Naive thymus-derived CD8-positive, alpha-beta T cell (primary cell): ENCODE data around the gene VPS35L. TPM values are rescaled to one million over a fixed set of nuclear protein-coding genes. Genes with fewer than 3 reads are reported as not detected.

Experiments used
- ATAC-seq, 2 donors: fragments of 150-1000 bp; cut with Tn5 transposase in 1 of 2; sonication (Bioruptor Pico), chemical (Tn5 transposase) in 1 of 2; 1 replicate in 1 of 2; 2 replicates in 1 of 2; pipeline ENCODE4 v1.10.0; 2021; ENCODE audit warnings: mild to moderate bottlenecking in 2 of 2, moderate library complexity in 2 of 2
- POLR2A ChIA-PET: fragments of 350-600 bp; sonication (Branson Sonifier 250); formaldehyde crosslinking; loops from one replicate; lab custom pipeline; 2021; ENCODE audit warnings: antibody characterized with exemption; lab: Charles Lee
- DNase-seq, 10 donors: peaks; one replicate each; pipeline versions ENCODE4 v3.0.0 to v3.0.0-alpha.2; 2020 to 2022
- H3K27ac Mint-ChIP-seq, 10 donors: one replicate each; pipeline ENCODE4 v1.8.0; 2020 to 2022; ENCODE audit warnings: mild to moderate bottlenecking in 10 of 10, mixed read lengths in 10 of 10, moderate library complexity in 4 of 10, inconsistent platforms in 1 of 10
- H3K27me3 Mint-ChIP-seq, 5 donors: one replicate each; pipeline ENCODE4 v1.8.0; 2021 to 2022; ENCODE audit warnings: mixed read lengths in 5 of 5
- H3K36me3 Mint-ChIP-seq, 3 donors: one replicate each; pipeline ENCODE4 v1.8.0; 2020 to 2022; ENCODE audit warnings: mixed read lengths in 3 of 3, mild to moderate bottlenecking in 2 of 3, inconsistent platforms in 1 of 3
- H3K4me1 Mint-ChIP-seq, 4 donors: one replicate each; pipeline ENCODE4 v1.8.0; 2021 to 2022; ENCODE audit warnings: mixed read lengths in 4 of 4
- H3K4me3 Mint-ChIP-seq, 10 donors: one replicate each; pipeline ENCODE4 v1.8.0; 2020 to 2022; ENCODE audit warnings: mild to moderate bottlenecking in 10 of 10, mixed read lengths in 10 of 10, moderate library complexity in 6 of 10, inconsistent platforms in 1 of 10
- H3K9me3 Mint-ChIP-seq, 9 donors: one replicate each; pipeline ENCODE4 v1.8.0; 2020 to 2022; ENCODE audit warnings: mixed read lengths in 9 of 9, mild to moderate bottlenecking in 3 of 9, inconsistent platforms in 1 of 9, moderate library complexity in 1 of 9
- polyA plus RNA-seq, 3 donors: library from polyadenylated mRNA; unstranded; fragments of 300-500 nt; fragmentation: Illumina TruSeq; gene quantifications; one replicate each; pipeline ENCODE4 v1.2.3, GENCODE V29; 2021
- total RNA-seq, 8 experiments: library from RNA in 2 of 8; stranded (reverse) in 2 of 8; gene quantifications; one replicate each; pipeline ENCODE4 v1.2.3 and lab custom pipeline; 2021 to 2026

Gene VPS35L
- total and polyA plus RNA-seq, 5 experiments from 2014 or later, result 41.6 to 53.7 (median 45.6) TPM

GRCh38 chr16:19605701-19606100 is 50.2 kb downstream of the VPS35L start:
- peak overlapping the region in 1 of 10 donors; percentile 63 for H3K27ac Mint-ChIP-seq
- no peak for DNase-seq
- peaks cover 0 to 3% (median under 1%) of the 10 kb centered on the region in 4 donors for H3K4me1 Mint-ChIP-seq
- H3K36me3 Mint-ChIP-seq, result peaks cover 22 to 89% (median 56%) of the 10 kb centered on the region in 3 donors
- peaks cover 0 to 10% (median 4%) of the 10 kb centered on the region in 9 donors for H3K9me3 Mint-ChIP-seq
- ATAC-seq, result no peak
- H3K27me3 Mint-ChIP-seq, result no peaks in the 10 kb centered on the region
- POLR2A ChIA-PET, result no interaction called here
- H3K4me3 Mint-ChIP-seq, result no peak overlapping the region

- H3K27me3 Mint-ChIP-seq, result no peaks in the 10 kb centered on the region
- H3K4me3 Mint-ChIP-seq, result no peak overlapping the region
- POLR2A ChIA-PET, result no interaction called here
- ATAC-seq (no peak), DNase-seq (no peak)
- peaks cover 0 to 10% (median 4%) of the 10 kb centered on the region in 9 donors for H3K9me3 Mint-ChIP-seq
- peaks cover 22 to 93% (median 60%) of the 10 kb centered on the region in 3 donors for H3K36me3 Mint-ChIP-seq
- H3K27ac Mint-ChIP-seq, result no peak overlapping the region
- peaks cover 0 to 5% (median 0%) of the 10 kb centered on the region in 4 donors for H3K4me1 Mint-ChIP-seq
These were observed 52.2 kb downstream of the VPS35L start for GRCh38 chr16:19607616-19608280.

GRCh38 chr16:19609359-19609758 is 53.9 kb downstream of the VPS35L start:
- POLR2A ChIA-PET, result no interaction called here
- DNase-seq, result no peak
- Mint-ChIP-seq H3K27ac (no peak overlapping the region), H3K4me3 (no peak overlapping the region), H3K4me1 (peaks cover 0 to 5% (median 0%) of the 10 kb centered on the region in 4 donors), H3K36me3 (peaks cover 19 to 93% (median 54%) of the 10 kb centered on the region in 3 donors), H3K9me3 (peaks cover 0 to 10% (median 4%) of the 10 kb centered on the region in 9 donors), H3K27me3 (no peaks in the 10 kb centered on the region)
- ATAC-seq, result no peak

GRCh38 chr16:19610200-19610599 is 54.7 kb downstream of the VPS35L start:
- POLR2A ChIA-PET, result no interaction called here
- H3K27me3 Mint-ChIP-seq, result no peaks in the 10 kb centered on the region
- DNase-seq (no peak), ATAC-seq (no peak)
- H3K4me1 Mint-ChIP-seq, result peaks cover 0 to 5% (median 0%) of the 10 kb centered on the region in 4 donors
- peaks cover 0 to 9% (median 4%) of the 10 kb centered on the region in 9 donors for H3K9me3 Mint-ChIP-seq
- H3K27ac Mint-ChIP-seq, result no peak overlapping the region
- no peak overlapping the region for H3K4me3 Mint-ChIP-seq
- H3K36me3 Mint-ChIP-seq, result peaks cover 12 to 90% (median 47%) of the 10 kb centered on the region in 3 donors

DNA sequence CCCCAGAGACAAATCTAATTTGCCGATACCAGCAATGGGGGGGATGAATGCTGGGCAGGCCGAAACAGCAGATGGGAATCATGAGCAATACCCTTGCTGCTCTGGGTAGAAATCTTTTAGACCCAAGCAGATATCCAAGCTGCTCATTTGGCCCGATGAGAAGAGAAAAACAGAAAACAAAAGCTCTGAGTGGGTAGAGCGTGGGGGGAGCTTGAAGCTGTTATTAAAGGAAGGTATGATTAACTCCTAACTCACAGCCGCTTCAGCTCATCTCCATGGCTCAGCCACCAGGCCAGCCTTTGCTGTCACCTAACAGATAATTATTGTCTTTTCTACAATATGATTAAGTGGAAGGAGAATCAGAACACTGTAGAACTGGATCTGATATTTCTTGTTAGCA is 58.3 kb downstream of the VPS35L start:
- peak overlapping the region in 1 of 10 donors; percentile 72 for H3K27ac Mint-ChIP-seq
- ATAC-seq (no peak), DNase-seq (no peak)
- H3K9me3 Mint-ChIP-seq, result no peaks in the 10 kb centered on the region
- peaks cover 0 to 5% (median 0%) of the 10 kb centered on the region in 4 donors for H3K4me1 Mint-ChIP-seq
- H3K27me3 Mint-ChIP-seq, result no peaks in the 10 kb centered on the region
- peaks cover 0 to 85% (median 31%) of the 10 kb centered on the region in 3 donors for H3K36me3 Mint-ChIP-seq
- POLR2A ChIA-PET, result no interaction called here
- H3K4me3 Mint-ChIP-seq, result no peak overlapping the region

DNA sequence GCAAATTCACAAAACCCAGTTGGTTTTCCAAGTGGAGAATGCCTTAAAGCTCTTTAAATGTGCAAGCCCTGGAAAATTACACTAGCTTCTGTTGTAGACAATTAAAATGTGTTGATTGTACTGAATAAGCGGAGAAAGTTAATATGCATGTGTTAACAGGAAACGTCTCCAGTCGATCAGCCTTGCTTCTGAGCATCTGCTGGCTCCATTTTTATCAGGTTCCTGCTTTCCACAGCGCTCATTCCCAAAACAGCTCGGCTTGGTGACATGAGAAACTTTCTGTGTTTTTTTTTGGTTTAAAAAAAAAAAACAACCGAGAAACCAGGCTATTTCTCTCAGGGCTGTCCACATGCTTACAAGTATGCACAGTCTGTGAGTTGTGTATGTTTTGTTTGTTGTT is 60.7 kb downstream of the VPS35L start:
- peaks cover 0 to under 1% (median 0%) of the 10 kb centered on the region in 4 donors for H3K4me1 Mint-ChIP-seq
- H3K36me3 Mint-ChIP-seq, result peaks cover 0 to 71% (median 23%) of the 10 kb centered on the region in 3 donors
- DNase-seq (no peak), ATAC-seq (no peak)
- H3K9me3 Mint-ChIP-seq, result no peaks in the 10 kb centered on the region
- no peak overlapping the region for H3K4me3 Mint-ChIP-seq
- POLR2A ChIA-PET, result no interaction called here
- H3K27ac Mint-ChIP-seq, result no peak overlapping the region
- H3K27me3 Mint-ChIP-seq, result no peaks in the 10 kb centered on the region

DNA sequence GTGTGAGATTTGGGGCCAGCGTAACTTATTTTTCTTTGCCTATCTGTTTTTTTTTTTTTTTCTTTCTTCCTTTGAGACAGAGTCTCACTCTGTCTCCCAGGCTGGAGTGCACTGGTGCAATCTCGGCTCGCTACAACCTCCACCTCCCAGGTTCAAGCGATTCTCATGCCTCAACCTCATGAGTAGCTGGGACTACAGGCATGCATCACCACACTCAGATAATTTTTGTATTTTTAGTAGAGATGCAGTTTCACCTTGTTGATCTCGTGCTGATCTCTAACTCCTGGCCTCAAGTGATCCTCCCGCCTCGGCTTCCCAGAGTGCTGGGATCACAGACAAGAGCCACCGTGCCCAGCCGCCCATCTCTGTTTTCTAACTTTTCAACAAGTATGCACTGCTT is 63.4 kb downstream of the VPS35L start:
- ATAC-seq (no peak), DNase-seq (no peak)
- Mint-ChIP-seq H3K27ac (peak overlapping the region in 1 of 10 donors; percentile 37), H3K27me3 (no peaks in the 10 kb centered on the region), H3K4me1 (no peaks in the 10 kb centered on the region), H3K4me3 (no peak overlapping the region), H3K9me3 (no peaks in the 10 kb centered on the region), H3K36me3 (peaks cover 4 to 56% (median 15%) of the 10 kb centered on the region in 3 donors)
- POLR2A ChIA-PET, result no interaction called here

DNA sequence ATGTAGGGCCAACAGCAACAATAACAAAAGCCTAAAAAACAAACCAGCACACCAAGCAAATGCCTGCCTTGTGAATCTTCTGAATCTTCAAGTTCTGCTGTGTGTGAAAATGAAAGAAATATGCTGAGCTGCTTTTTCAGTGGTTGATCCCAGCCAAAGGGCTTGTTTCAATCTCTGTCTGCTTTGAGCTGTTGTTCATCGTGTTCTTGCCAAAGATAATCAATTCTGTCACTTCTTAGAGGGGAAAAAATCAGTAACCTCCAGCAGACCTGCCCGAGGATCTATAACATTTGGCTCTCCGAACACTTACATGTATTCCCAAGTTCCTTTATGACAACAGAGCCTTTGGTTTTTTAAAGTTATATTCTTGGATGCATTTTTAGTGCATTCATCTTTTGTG is 65.9 kb downstream of the VPS35L start:
- H3K27me3 Mint-ChIP-seq, result no peaks in the 10 kb centered on the region
- H3K36me3 Mint-ChIP-seq, result peaks cover 4 to 58% (median 15%) of the 10 kb centered on the region in 3 donors
- no peak overlapping the region for H3K27ac Mint-ChIP-seq
- ATAC-seq (no peak), DNase-seq (no peak)
- no peak overlapping the region for H3K4me3 Mint-ChIP-seq
- POLR2A ChIA-PET, result no interaction called here
- peaks cover 0 to 1% (median 0%) of the 10 kb centered on the region in 4 donors for H3K4me1 Mint-ChIP-seq
- no peaks in the 10 kb centered on the region for H3K9me3 Mint-ChIP-seq

- Mint-ChIP-seq H3K27ac (no peak overlapping the region), H3K27me3 (no peaks in the 10 kb centered on the region), H3K36me3 (peaks cover 4 to 53% (median 21%) of the 10 kb centered on the region in 3 donors), H3K4me1 (peaks cover 0 to 1% (median 0%) of the 10 kb centered on the region in 4 donors), H3K9me3 (no peaks in the 10 kb centered on the region), H3K4me3 (no peak overlapping the region)
- POLR2A ChIA-PET, result no interaction called here
- no peak for DNase-seq
- ATAC-seq, result no peak
These were observed 69.5 kb downstream of the VPS35L start for GRCh38 chr16:19625039-19625438.

GRCh38 chr16:19636436-19637267 is 81.1 kb downstream of the VPS35L start:
- Mint-ChIP-seq H3K36me3 (peaks cover 0 to 57% (median 15%) of the 10 kb centered on the region in 3 donors), H3K4me3 (no peak overlapping the region), H3K27me3 (no peaks in the 10 kb centered on the region), H3K4me1 (peaks cover 7 to 14% (median 13%) of the 10 kb centered on the region in 4 donors), H3K9me3 (no peaks in the 10 kb centered on the region), H3K27ac (peak overlapping the region in 2 of 10 donors; percentile 8 to 36)
- POLR2A ChIA-PET, result no interaction called here
- no peak for ATAC-seq
- DNase-seq, result no peak

DNA sequence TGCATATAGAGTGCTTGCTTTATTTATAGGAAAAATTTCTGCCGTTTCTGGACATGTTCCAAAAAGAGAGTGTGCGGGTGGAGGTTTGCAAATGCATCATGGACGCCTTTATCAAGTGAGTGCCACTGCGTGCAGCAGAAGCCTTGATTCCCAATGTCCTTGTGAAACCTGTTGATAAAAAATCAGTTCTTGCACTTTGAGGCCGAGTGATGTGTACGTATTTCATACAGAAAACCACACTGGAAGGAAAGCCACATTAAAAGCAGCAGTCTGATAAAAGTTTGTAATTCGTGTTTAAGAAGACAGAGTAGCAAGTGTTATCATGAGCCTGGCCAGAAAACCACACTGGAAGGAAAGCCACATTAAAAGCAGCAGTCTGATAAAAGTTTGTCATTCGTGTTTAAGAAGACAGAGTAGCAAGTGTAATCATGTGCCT is 84.5 kb downstream of the VPS35L start:
- Mint-ChIP-seq H3K27me3 (no peaks in the 10 kb centered on the region), H3K36me3 (peaks cover 0 to 48% (median 20%) of the 10 kb centered on the region in 3 donors), H3K4me3 (peak overlapping the region in 9 of 10 donors; percentile 4 to 59 (median 30)), H3K4me1 (peaks cover 5 to 14% (median 13%) of the 10 kb centered on the region in 4 donors), H3K9me3 (no peaks in the 10 kb centered on the region), H3K27ac (peak overlapping the region in 9 of 10 donors; percentile 2 to 81 (median 64))
- POLR2A ChIA-PET, result no interaction called here
- ATAC-seq (peak; percentile 79 to 92), DNase-seq (peak in 6 of 10 donors; percentile 8 to 65 (median 26))

GRCh38 chr16:19642501-19642900 is 87.0 kb downstream of the VPS35L start:
- ATAC-seq (no peak), DNase-seq (no peak)
- Mint-ChIP-seq H3K9me3 (no peaks in the 10 kb centered on the region), H3K27me3 (no peaks in the 10 kb centered on the region), H3K4me3 (no peak overlapping the region), H3K36me3 (peaks cover 0 to 53% (median 26%) of the 10 kb centered on the region in 3 donors), H3K4me1 (peaks cover 5 to 14% (median 13%) of the 10 kb centered on the region in 4 donors), H3K27ac (peak overlapping the region in 1 of 10 donors; percentile 21)
- POLR2A ChIA-PET, result no interaction called here

- no peak for ATAC-seq
- no peaks in the 10 kb centered on the region for H3K9me3 Mint-ChIP-seq
- H3K4me1 Mint-ChIP-seq, result peaks cover 4 to 10% (median 9%) of the 10 kb centered on the region in 4 donors
- H3K36me3 Mint-ChIP-seq, result peaks cover 0 to 65% (median 27%) of the 10 kb centered on the region in 3 donors
- H3K4me3 Mint-ChIP-seq, result no peak overlapping the region
- H3K27ac Mint-ChIP-seq, result no peak overlapping the region
- DNase-seq, result no peak
- POLR2A ChIA-PET, result no interaction called here
- H3K27me3 Mint-ChIP-seq, result no peaks in the 10 kb centered on the region
These were observed 89.4 kb downstream of the VPS35L start for GRCh38 chr16:19644877-19645276.
